ENCODE results near the gene MSI2.

GRCh38 chr17:57544401-57544800 lies 288.1 kb downstream of the MSI2 start:
- TF ChIP-seq POLR2A (IDR thresholded peaks at IDR 0.05) (no peak), CTCF (IDR thresholded peaks at IDR 0.05) (no peak)

All from sigmoid colon (tissue), 3 donors.